Gastroesophageal sphincter (tissue), 4 donors: ENCODE results near the gene CMTM6. TPM values are rescaled to one million over a fixed set of nuclear protein-coding genes. Genes with fewer than 3 reads are reported as not detected.

Source experiments
- ATAC-seq: fragments of 150-250 bp; one replicate; pipeline ENCODE4 v1.9.1; 2016; ENCODE audit warnings: mild to moderate bottlenecking, moderate library complexity
- H3K27ac ChIP-seq, 4 donors: fragments of 200-600 bp; sonication (generic) in 3 of 4; 1 replicate in 3 of 4; 2 replicates in 1 of 4; pipeline ENCODE4 v1.5.1; 2016 to 2019
- H3K27me3 ChIP-seq: fragments of 200-600 bp; sonication (generic); one replicate; pipeline ENCODE4 v1.5.1; 2019
- H3K36me3 ChIP-seq, 2 donors: fragments of 200-600 bp; sonication (generic); one replicate each; pipeline ENCODE4 v1.5.1; 2019; ENCODE audit warnings: control low read depth in 1 of 2
- H3K4me1 ChIP-seq, 3 donors: fragments of 200-600 bp; sonication (generic); 1 replicate in 2 of 3; 2 replicates in 1 of 3; pipeline ENCODE4 v1.5.1; 2016 to 2019; ENCODE audit warnings: control low read depth in 2 of 3
- H3K4me3 ChIP-seq, 2 donors: fragments of 200-600 bp; sonication (generic); one replicate each; pipeline ENCODE4 v1.5.1; 2019; ENCODE audit warnings: mild to moderate bottlenecking in 1 of 2, moderate library complexity in 1 of 2
- H3K9me3 ChIP-seq, 3 donors: fragments of 200-600 bp; sonication (generic); one replicate each; pipeline ENCODE4 v1.5.1; 2017 to 2019; ENCODE audit warnings: control low read depth in 2 of 3
- CTCF ChIP-seq, 4 experiments: fragments of 200-600 bp in 2 of 4; fragments of 450-650 bp in 2 of 4; sonication (generic) in 1 of 4; IDR thresholded peaks; one replicate each; pipeline ENCODE4 v1.5.1; 2017 to 2019; ENCODE audit warnings: antibody characterized with exemption in 4 of 4, mild to moderate bottlenecking in 2 of 4, moderate library complexity in 2 of 4
- EP300 ChIP-seq: sonication (generic); formaldehyde crosslinking; IDR thresholded peaks from one replicate; pipeline ENCODE4 v1.6.1; 2017; ENCODE audit warnings: antibody characterized with exemption, mild to moderate bottlenecking
- POLR2A ChIP-seq, 2 donors: fragments of 450-650 bp; IDR thresholded peaks; one replicate each; pipeline ENCODE4 v1.6.1; 2017; ENCODE audit warnings: antibody characterized with exemption in 2 of 2, mild to moderate bottlenecking in 2 of 2, moderate library complexity in 1 of 2
- POLR2AphosphoS5 ChIP-seq: sonication (generic); formaldehyde crosslinking; IDR thresholded peaks from one replicate; pipeline ENCODE4 v1.6.1; 2017; ENCODE audit warnings: antibody characterized with exemption
- WGBS, 2 donors: methylation state at CpG; one replicate each; pipeline ENCODE4 v1.1.5; 2018; ENCODE audit warnings: low coverage in 1 of 2; 5-methylcytosine and 5-hydroxymethylcytosine counted together
- total RNA-seq, 4 donors: library from RNA; depleted of rRNA; stranded (reverse); fragments of >200 nt; gene quantifications; one replicate each; pipeline ENCODE4 v1.1.0, GENCODE V29; 2016

Gene CMTM6
- total RNA-seq, 4 donors from 2014 or later = 38.8 to 64.0 (median 55.5) TPM

GRCh38 chr3:32454731-32455608, 47.7 kb downstream of the CMTM6 start:
- peaks cover 0 to 8% of the 10 kb centered on the region in 2 donors for H3K36me3 ChIP-seq
- no peaks in the 10 kb centered on the region for H3K27me3 ChIP-seq
- no peak overlapping the region for H3K4me3 ChIP-seq
- 20 to 38% methylated on average over 6 to 8 of the region's 15 CpGs for WGBS, 2 donors
- TF ChIP-seq CTCF (IDR thresholded peaks at IDR 0.05) = no peak
- TF ChIP-seq EP300 = no peak
- no peaks in the 10 kb centered on the region for H3K9me3 ChIP-seq
- ATAC-seq = peak; percentile 56
- peaks cover 5 to 30% (median 12%) of the 10 kb centered on the region in 3 donors for H3K4me1 ChIP-seq
- no peak overlapping the region for H3K27ac ChIP-seq

- H3K27me3 ChIP-seq = no peaks in the 10 kb centered on the region
- H3K9me3 ChIP-seq = no peaks in the 10 kb centered on the region
- WGBS, 2 donors = 80 to 100% methylated on average over 1 to 2 of the region's 6 CpGs
- H3K4me3 ChIP-seq = no peak overlapping the region
- H3K36me3 ChIP-seq = peaks cover 0 to 8% of the 10 kb centered on the region in 2 donors
- peaks cover 5 to 30% (median 12%) of the 10 kb centered on the region in 3 donors for H3K4me1 ChIP-seq
- no peak for ATAC-seq
- no peak for TF ChIP-seq POLR2AphosphoS5
- no peak for TF ChIP-seq EP300
- TF ChIP-seq POLR2A (IDR thresholded peaks at IDR 0.05) = no peak
- TF ChIP-seq CTCF (IDR thresholded peaks at IDR 0.05) = no peak
- no peak overlapping the region for H3K27ac ChIP-seq
Observed at GRCh38 chr3:32454111-32454510, 48.5 kb downstream of the CMTM6 start.

- ATAC-seq = no peak
- no peaks in the 10 kb centered on the region for H3K27me3 ChIP-seq
- no peak overlapping the region for H3K4me3 ChIP-seq
- H3K36me3 ChIP-seq = peaks cover 0 to 8% of the 10 kb centered on the region in 2 donors
- TF ChIP-seq POLR2AphosphoS5 (no peak), EP300 (no peak), CTCF (IDR thresholded peaks at IDR 0.05) (no peak), POLR2A (IDR thresholded peaks at IDR 0.05) (no peak)
- WGBS, 2 donors = 92 to 97% methylated on average over 2 to 5 of the region's 5 CpGs
- no peak overlapping the region for H3K27ac ChIP-seq
- H3K4me1 ChIP-seq = peaks cover 5 to 30% (median 12%) of the 10 kb centered on the region in 3 donors
- H3K9me3 ChIP-seq = no peaks in the 10 kb centered on the region
Observed at GRCh38 chr3:32453346-32453745, 49.3 kb downstream of the CMTM6 start.

GRCh38 chr3:32452009-32452408, 50.6 kb downstream of the CMTM6 start:
- TF ChIP-seq POLR2A (IDR thresholded peaks at IDR 0.05) = no peak
- WGBS, 2 donors = 75% methylated on average over 2 of the region's 4 CpGs; no CpG with 5 or more reads in 1 of the 2 donors

GRCh38 chr3:32450992-32451659, 51.5 kb downstream of the CMTM6 start:
- Histone ChIP-seq H3K27ac (no peak overlapping the region), H3K4me3 (no peak overlapping the region), H3K4me1 (peaks cover 5 to 30% (median 12%) of the 10 kb centered on the region in 3 donors), H3K27me3 (no peaks in the 10 kb centered on the region), H3K36me3 (peaks cover 0 to 8% of the 10 kb centered on the region in 2 donors), H3K9me3 (no peaks in the 10 kb centered on the region)
- 91 to 96% methylated on average over 6 to 10 of the region's 12 CpGs for WGBS, 2 donors
- ATAC-seq = no peak
- TF ChIP-seq POLR2AphosphoS5 (no peak), POLR2A (IDR thresholded peaks at IDR 0.05) (no peak), EP300 (no peak), CTCF (IDR thresholded peaks at IDR 0.05) (no peak)

More at GRCh38 chr3:32452009-32452408, 50.6 kb downstream of the CMTM6 start:
- no peak overlapping the region for H3K27ac ChIP-seq
- no peak overlapping the region for H3K4me3 ChIP-seq
- no peaks in the 10 kb centered on the region for H3K27me3 ChIP-seq
- H3K9me3 ChIP-seq = no peaks in the 10 kb centered on the region
- H3K4me1 ChIP-seq = peaks cover 5 to 30% (median 12%) of the 10 kb centered on the region in 3 donors
- peaks cover 0 to 8% of the 10 kb centered on the region in 2 donors for H3K36me3 ChIP-seq
- no peak for ATAC-seq
